Keratinocyte (primary cell): ENCODE data around the gene TNNT3. TPM values are rescaled to one million over a fixed set of nuclear protein-coding genes. Genes with fewer than 3 reads are reported as not detected.

ENCODE experiments used
- DNase-seq: peaks from one replicate; pipeline ENCODE4 v3.0.0-alpha.2; 2011; ENCODE audit warnings: low read depth, missing footprints, low spot score
- FAIRE-seq: peaks from 2 replicates; lab custom pipeline; 2011; peaks lifted over from hg19 to GRCh38; lab: Jason Lieb, UNC
- H2AFZ ChIP-seq: 2 replicates; pipeline ENCODE4 v1.6.0; 2012; ENCODE audit warnings: low read length, control low read depth, inconsistent platforms; ENCODE audit not compliant: control insufficient read depth
- H3K27ac ChIP-seq: 2 replicates; pipeline ENCODE4 v1.5.1; 2011; ENCODE audit warnings: low read length; ENCODE audit not compliant: control insufficient read depth, insufficient read depth
- H3K27me3 ChIP-seq: 3 replicates; pipeline ENCODE4 v1.6.0; 2011; ENCODE audit warnings: low read length; ENCODE audit not compliant: control insufficient read depth, insufficient read depth; ENCODE audit errors: extremely low read depth
- H3K36me3 ChIP-seq, 2 experiments: 2 replicates in 1 of 2; 3 replicates in 1 of 2; pipeline ENCODE4 v1.5.1; 2011; ENCODE audit warnings: low read length in 2 of 2, mild to moderate bottlenecking in 1 of 2; ENCODE audit not compliant: control insufficient read depth in 2 of 2, insufficient read depth in 2 of 2; ENCODE audit errors: extremely low read depth in 1 of 2
- H3K4me1 ChIP-seq: 3 replicates; pipeline ENCODE4 v1.5.1; 2011; ENCODE audit warnings: low read length; ENCODE audit not compliant: control insufficient read depth, insufficient read depth; ENCODE audit errors: extremely low read depth
- H3K4me2 ChIP-seq: 3 replicates; pipeline ENCODE4 v1.6.0; 2011; ENCODE audit warnings: low read depth, low read length; ENCODE audit not compliant: control insufficient read depth, insufficient read depth; ENCODE audit errors: extremely low read depth
- H3K4me3 ChIP-seq, 3 experiments: fragments of 200-600 bp in 1 of 3; sonication (generic) in 1 of 3; 2 replicates in 2 of 3; 3 replicates in 1 of 3; pipeline ENCODE4 v1.5.1; 2011 to 2016; ENCODE audit warnings: low read length in 3 of 3, mild to moderate bottlenecking in 3 of 3, control low read depth in 2 of 3, inconsistent platforms in 1 of 3, low read depth in 1 of 3, mixed read lengths in 1 of 3, mixed run types in 1 of 3, moderate library complexity in 1 of 3; ENCODE audit not compliant: control insufficient read depth in 2 of 3, insufficient read depth in 2 of 3; ENCODE audit errors: extremely low read depth in 1 of 3
- H3K79me2 ChIP-seq: 2 replicates; pipeline ENCODE4 v1.6.0; 2012; ENCODE audit warnings: low read length; ENCODE audit not compliant: control insufficient read depth, insufficient read depth
- H3K9ac ChIP-seq: 3 replicates; pipeline ENCODE4 v1.6.0; 2011; ENCODE audit warnings: low read length; ENCODE audit not compliant: control insufficient read depth, insufficient read depth; ENCODE audit errors: extremely low read depth
- H3K9me1 ChIP-seq: 3 replicates; pipeline ENCODE4 v1.6.0; 2011; ENCODE audit warnings: low read length; ENCODE audit not compliant: control insufficient read depth, insufficient read depth; ENCODE audit errors: extremely low read depth
- H3K9me3 ChIP-seq: 2 replicates; pipeline ENCODE4 v1.5.1; 2012; ENCODE audit warnings: low read depth, low read length; ENCODE audit not compliant: control insufficient read depth
- H4K20me1 ChIP-seq: 3 replicates; pipeline ENCODE4 v1.6.0; 2011; ENCODE audit warnings: low read length; ENCODE audit not compliant: control insufficient read depth, insufficient read depth; ENCODE audit errors: extremely low read depth
- EZH2 ChIP-seq: IDR thresholded peaks from one replicate; pipeline ENCODE4 v1.6.1; 2012; ENCODE audit warnings: inconsistent platforms, mild to moderate bottlenecking, low read length, moderate library complexity
- dilution Hi-C: fragments of 300-500 bp; cut with MboI; formaldehyde crosslinking; loops from one replicate; pipeline ENCODE4 v1.7.0; 2020; ENCODE audit warnings: low sequenced_read_pairs; ENCODE audit not compliant: extremely low pct_ligation_motif_present
- polyA plus RNA-seq, 5 experiments: library from polyadenylated mRNA; depleted of rRNA in 3 of 5; stranded (reverse) in 3 of 5; stranded (forward) in 1 of 5; unstranded in 1 of 5; fragments of >200 nt; gene quantifications; 1 replicate in 1 of 5; 2 replicates in 3 of 5; 3 replicates in 1 of 5; pipeline versions ENCODE4 v1.2.1 to v1.2.3, GENCODE V29; 2011 to 2012; ENCODE audit warnings: missing spikeins in 2 of 5, low read depth in 1 of 5, low replicate concordance in 1 of 5
- TF ChIP-seq, protein P1 (sequence below), 3 experiments: IDR thresholded peaks in 1 of 3; conservative IDR thresholded peaks in 1 of 3; optimal IDR thresholded peaks in 1 of 3; 2 replicates in 2 of 3; 3 replicates in 1 of 3; pipeline versions ENCODE3 to v1.5.1; 2011; ENCODE audit warnings: low read length in 3 of 3, mild to moderate bottlenecking in 3 of 3, moderate library complexity in 2 of 3, control low read depth in 1 of 3, inconsistent platforms in 1 of 3; ENCODE audit not compliant: insufficient read depth in 2 of 3; ENCODE audit errors: extremely low read depth in 1 of 3

Gene TNNT3
- polyA plus RNA-seq, 1 donor (not counting 4 experiments of a cell fraction or from before 2014, with no cell fraction given) = 0.09 TPM

DNA sequence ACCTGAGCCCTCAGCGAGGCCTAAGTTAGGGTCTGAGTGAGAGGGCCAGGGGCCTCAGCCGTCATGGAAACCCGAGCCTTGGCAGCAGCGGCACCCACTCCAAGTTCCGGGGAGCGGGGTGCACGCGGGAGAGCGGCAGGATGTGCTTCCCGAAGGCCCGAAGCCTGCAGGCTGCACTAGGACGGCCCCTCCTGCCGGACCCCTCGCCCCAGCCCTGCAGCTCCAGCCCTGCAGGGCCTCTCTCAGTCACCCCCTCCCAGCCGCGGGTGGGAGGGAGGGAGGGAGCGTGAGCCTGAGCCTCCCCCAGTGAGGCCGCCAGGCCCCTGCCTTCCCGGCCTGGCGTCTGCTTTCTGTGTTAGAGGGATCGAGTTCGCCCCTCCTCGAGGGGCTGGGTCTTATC lies 50.3 kb downstream of the TNNT3 start:
- dilution Hi-C loops = no loop called here
- Histone ChIP-seq H3K4me3 (no peak overlapping the region), H3K9me3 (no peaks in the 10 kb centered on the region), H3K4me2 (no peak overlapping the region), H3K4me1 (no peaks in the 10 kb centered on the region), H4K20me1 (no peaks in the 10 kb centered on the region), H3K79me2 (no peaks in the 10 kb centered on the region), H2AFZ (no peak overlapping the region), H3K36me3 (no peaks in the 10 kb centered on the region), H3K27ac (no peak overlapping the region), H3K27me3 (no peaks in the 10 kb centered on the region), H3K9me1 (no peaks in the 10 kb centered on the region), H3K9ac (no peak overlapping the region)
- TF ChIP-seq, protein P1, sequence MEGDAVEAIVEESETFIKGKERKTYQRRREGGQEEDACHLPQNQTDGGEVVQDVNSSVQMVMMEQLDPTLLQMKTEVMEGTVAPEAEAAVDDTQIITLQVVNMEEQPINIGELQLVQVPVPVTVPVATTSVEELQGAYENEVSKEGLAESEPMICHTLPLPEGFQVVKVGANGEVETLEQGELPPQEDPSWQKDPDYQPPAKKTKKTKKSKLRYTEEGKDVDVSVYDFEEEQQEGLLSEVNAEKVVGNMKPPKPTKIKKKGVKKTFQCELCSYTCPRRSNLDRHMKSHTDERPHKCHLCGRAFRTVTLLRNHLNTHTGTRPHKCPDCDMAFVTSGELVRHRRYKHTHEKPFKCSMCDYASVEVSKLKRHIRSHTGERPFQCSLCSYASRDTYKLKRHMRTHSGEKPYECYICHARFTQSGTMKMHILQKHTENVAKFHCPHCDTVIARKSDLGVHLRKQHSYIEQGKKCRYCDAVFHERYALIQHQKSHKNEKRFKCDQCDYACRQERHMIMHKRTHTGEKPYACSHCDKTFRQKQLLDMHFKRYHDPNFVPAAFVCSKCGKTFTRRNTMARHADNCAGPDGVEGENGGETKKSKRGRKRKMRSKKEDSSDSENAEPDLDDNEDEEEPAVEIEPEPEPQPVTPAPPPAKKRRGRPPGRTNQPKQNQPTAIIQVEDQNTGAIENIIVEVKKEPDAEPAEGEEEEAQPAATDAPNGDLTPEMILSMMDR (optimal IDR thresholded peaks at IDR 0.05 in 1 of 3, IDR thresholded peaks at IDR 0.05 in 1 of 3, conservative IDR thresholded peaks at IDR 0.05 in 1 of 3; ENCODE audit: extremely low read depth in 1 of 3, insufficient read depth in 2 of 3, low read length in 3 of 3) = no peak
- no peak for TF ChIP-seq EZH2
- no peak for DNase-seq
- FAIRE-seq = no peak

DNA sequence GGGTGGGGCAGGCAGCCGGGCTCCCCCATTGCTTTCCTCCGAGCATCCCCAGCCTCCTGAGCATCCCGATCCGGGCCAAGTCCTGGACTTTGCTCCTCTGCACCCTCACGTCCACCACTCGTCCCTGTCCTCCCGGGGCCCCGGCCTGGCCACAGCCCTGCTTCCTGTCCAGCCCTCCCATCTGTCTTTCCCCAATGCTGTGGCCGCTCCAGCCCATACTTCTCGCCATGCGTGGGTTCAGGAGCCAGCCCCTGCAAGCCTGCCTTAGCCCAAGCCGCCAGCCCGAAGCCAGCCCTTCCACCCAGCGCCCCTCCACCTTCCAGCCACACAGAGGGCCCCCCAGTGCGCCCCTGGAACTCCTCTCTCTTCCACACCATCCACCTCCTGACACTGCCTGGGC lies 51.5 kb downstream of the TNNT3 start:
- Histone ChIP-seq H3K4me2 (no peak overlapping the region), H3K4me3 (no peak overlapping the region), H4K20me1 (no peaks in the 10 kb centered on the region), H2AFZ (no peak overlapping the region), H3K36me3 (no peaks in the 10 kb centered on the region), H3K4me1 (no peaks in the 10 kb centered on the region), H3K27me3 (no peaks in the 10 kb centered on the region), H3K27ac (no peak overlapping the region), H3K9me1 (no peaks in the 10 kb centered on the region), H3K9ac (no peak overlapping the region), H3K9me3 (no peaks in the 10 kb centered on the region), H3K79me2 (no peaks in the 10 kb centered on the region)
- no peak for FAIRE-seq
- dilution Hi-C loops = no loop called here
- TF ChIP-seq, protein P1 (optimal IDR thresholded peaks at IDR 0.05 in 1 of 3, IDR thresholded peaks at IDR 0.05 in 1 of 3, conservative IDR thresholded peaks at IDR 0.05 in 1 of 3; ENCODE audit: extremely low read depth in 1 of 3, insufficient read depth in 2 of 3, low read length in 3 of 3) = no peak
- no peak for TF ChIP-seq EZH2
- no peak for DNase-seq
